WTC11 (cell line): Measurements from ENCODE around the gene TIMM44. TPM values are rescaled to one million over a fixed set of nuclear protein-coding genes. Genes with fewer than 3 reads are reported as not detected.
A peak's percentile ranks its signal among the peaks of the same experiment; 100 is the strongest.

Experiments used
- AFF4 ChIP-seq: sonication (generic); formaldehyde crosslinking; IDR thresholded peaks from 2 replicates; pipeline ENCODE4 v1.8.1; 2023; ENCODE audit warnings: mild to moderate bottlenecking, missing genetic modification reagents, borderline replicate concordance
- CREB1 ChIP-seq: sonication (generic); formaldehyde crosslinking; IDR thresholded peaks from 2 replicates; pipeline ENCODE4 v1.8.0; 2023; ENCODE audit warnings: mild to moderate bottlenecking, missing genetic modification reagents
- E2F1 ChIP-seq: sonication (generic); formaldehyde crosslinking; IDR thresholded peaks from 2 replicates; pipeline ENCODE4 v1.8.0; 2022; ENCODE audit warnings: mild to moderate bottlenecking, missing genetic modification reagents
- ELF4 ChIP-seq: sonication (generic); formaldehyde crosslinking; IDR thresholded peaks from 2 replicates; pipeline ENCODE4 v1.8.1; 2022; ENCODE audit warnings: low read depth, mild to moderate bottlenecking, moderate library complexity, missing genetic modification reagents
- FOXP1 ChIP-seq: sonication (generic); formaldehyde crosslinking; IDR thresholded peaks from 2 replicates; pipeline ENCODE4 v1.8.0; 2022; ENCODE audit warnings: missing genetic modification reagents, mild to moderate bottlenecking, moderate library complexity, borderline replicate concordance
- GABPB1 ChIP-seq: sonication (generic); formaldehyde crosslinking; IDR thresholded peaks from 2 replicates; pipeline ENCODE4 v1.8.1; 2023; ENCODE audit warnings: mild to moderate bottlenecking, missing genetic modification reagents
- HMGA2 ChIP-seq: fragments of 250-450 bp; sonication (Bioruptor Pico); IDR thresholded peaks from 2 replicates; pipeline ENCODE4 v1.4.0; 2021; ENCODE audit warnings: mild to moderate bottlenecking, moderate library complexity
- HMGXB4 ChIP-seq: sonication (generic); formaldehyde crosslinking; IDR thresholded peaks from 2 replicates; pipeline ENCODE4 v1.8.1; 2023; ENCODE audit warnings: mild to moderate bottlenecking, moderate library complexity, missing genetic modification reagents
- IRF2 ChIP-seq: sonication (generic); formaldehyde crosslinking; IDR thresholded peaks from 2 replicates; pipeline ENCODE4 v1.8.0; 2022; ENCODE audit warnings: low read depth, missing genetic modification reagents, borderline replicate concordance
- MXD4 ChIP-seq: fragments of 250-450 bp; sonication (Bioruptor Pico); IDR thresholded peaks from 2 replicates; pipeline ENCODE4 v1.8.0; 2021; ENCODE audit warnings: mild to moderate bottlenecking, moderate library complexity, borderline replicate concordance
- MYBL2 ChIP-seq: sonication (generic); formaldehyde crosslinking; IDR thresholded peaks from 2 replicates; pipeline ENCODE4 v1.8.1; 2023; ENCODE audit warnings: mild to moderate bottlenecking, moderate library complexity, missing genetic modification reagents
- NR2C2 ChIP-seq: sonication (generic); formaldehyde crosslinking; IDR thresholded peaks from 2 replicates; pipeline ENCODE4 v1.8.0; 2022; ENCODE audit warnings: mild to moderate bottlenecking, missing genetic modification reagents
- RELA ChIP-seq: sonication (generic); formaldehyde crosslinking; IDR thresholded peaks from 2 replicates; pipeline ENCODE4 v1.8.1; 2022; ENCODE audit warnings: missing genetic modification reagents, mild to moderate bottlenecking, borderline replicate concordance
- SOX15 ChIP-seq: fragments of 250-450 bp; sonication (Bioruptor Pico); IDR thresholded peaks from 2 replicates; pipeline ENCODE4 v1.9.0; 2021; ENCODE audit warnings: mild to moderate bottlenecking
- TEAD1 ChIP-seq: sonication (generic); formaldehyde crosslinking; IDR thresholded peaks from 2 replicates; pipeline ENCODE4 v1.8.0; 2022; ENCODE audit warnings: mild to moderate bottlenecking, missing genetic modification reagents
- TEAD4 ChIP-seq: sonication (generic); formaldehyde crosslinking; IDR thresholded peaks from 2 replicates; pipeline ENCODE4 v1.8.0; 2022; ENCODE audit warnings: mild to moderate bottlenecking, missing genetic modification reagents
- ZNF396 ChIP-seq: fragments of 250-450 bp; sonication (Bioruptor Pico); IDR thresholded peaks from 2 replicates; pipeline ENCODE4 v1.8.0; 2021; ENCODE audit warnings: mild to moderate bottlenecking, moderate library complexity, borderline replicate concordance
- ZNF416 ChIP-seq: fragments of 250-450 bp; sonication (Bioruptor Pico); IDR thresholded peaks from 2 replicates; pipeline ENCODE4 v1.9.0; 2021; ENCODE audit warnings: mild to moderate bottlenecking, inconsistent platforms
- total RNA-seq: library from RNA; stranded (reverse); gene quantifications from 3 replicates; pipeline ENCODE4 v1.2.3, GENCODE V29; 2021
- TF ChIP-seq, protein P1 (sequence below): sonication (generic); formaldehyde crosslinking; IDR thresholded peaks from 2 replicates; pipeline ENCODE4 v1.8.1; 2022; ENCODE audit warnings: low read depth, missing genetic modification reagents, borderline replicate concordance
- TF ChIP-seq, protein P2 (sequence below): sonication (generic); formaldehyde crosslinking; conservative IDR thresholded peaks from 2 replicates; pipeline ENCODE4 v1.8.1; 2023; ENCODE audit warnings: mild to moderate bottlenecking, low read depth, missing genetic modification reagents, moderate library complexity
- TF ChIP-seq, protein P3 (sequence below): sonication (generic); formaldehyde crosslinking; IDR thresholded peaks from 2 replicates; pipeline ENCODE4 v1.8.1; 2022; ENCODE audit warnings: low read depth, mild to moderate bottlenecking, moderate library complexity, missing genetic modification reagents, borderline replicate concordance
- TF ChIP-seq, protein P4 (sequence below): fragments of 250-450 bp; sonication (Bioruptor Pico); IDR thresholded peaks from 2 replicates; pipeline ENCODE4 v2.1.2; 2022; ENCODE audit warnings: mild to moderate bottlenecking, moderate library complexity
- TF ChIP-seq, protein P5 (sequence below): sonication (generic); formaldehyde crosslinking; conservative IDR thresholded peaks from 2 replicates; pipeline ENCODE4 v1.8.1; 2022; ENCODE audit warnings: mild to moderate bottlenecking, missing genetic modification reagents

Gene TIMM44
- total RNA-seq, 1 experiment from 2014 or later, result 129 TPM

- TF ChIP-seq HMGXB4, result peak; percentile 88
- TF ChIP-seq, protein P1, sequence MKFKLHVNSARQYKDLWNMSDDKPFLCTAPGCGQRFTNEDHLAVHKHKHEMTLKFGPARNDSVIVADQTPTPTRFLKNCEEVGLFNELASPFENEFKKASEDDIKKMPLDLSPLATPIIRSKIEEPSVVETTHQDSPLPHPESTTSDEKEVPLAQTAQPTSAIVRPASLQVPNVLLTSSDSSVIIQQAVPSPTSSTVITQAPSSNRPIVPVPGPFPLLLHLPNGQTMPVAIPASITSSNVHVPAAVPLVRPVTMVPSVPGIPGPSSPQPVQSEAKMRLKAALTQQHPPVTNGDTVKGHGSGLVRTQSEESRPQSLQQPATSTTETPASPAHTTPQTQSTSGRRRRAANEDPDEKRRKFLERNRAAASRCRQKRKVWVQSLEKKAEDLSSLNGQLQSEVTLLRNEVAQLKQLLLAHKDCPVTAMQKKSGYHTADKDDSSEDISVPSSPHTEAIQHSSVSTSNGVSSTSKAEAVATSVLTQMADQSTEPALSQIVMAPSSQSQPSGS (CRISPR knock-in tag), result no peak
- TF ChIP-seq NR2C2, result peak; percentile 66; the same call in 1 of the 2 replicates
- TF ChIP-seq MXD4 (CRISPR knock-in tag), result no peak
- TF ChIP-seq MYBL2 (CRISPR knock-in tag), result peak; percentile 94
- no peak for TF ChIP-seq ZNF396 (CRISPR knock-in tag)
- TF ChIP-seq ZNF416 (CRISPR knock-in tag), result peak; percentile 70; the same call in 1 of the 2 replicates
- peak; percentile 88; the same call in 1 of the 2 replicates for TF ChIP-seq CREB1 (CRISPR knock-in tag)
- TF ChIP-seq TEAD4 (CRISPR knock-in tag), result peak; percentile 65; the same call in 1 of the 2 replicates
- TF ChIP-seq AFF4 (CRISPR knock-in tag), result no peak
- TF ChIP-seq E2F1, result peak; percentile 66; the same call in 1 of the 2 replicates
- TF ChIP-seq, protein P2, sequence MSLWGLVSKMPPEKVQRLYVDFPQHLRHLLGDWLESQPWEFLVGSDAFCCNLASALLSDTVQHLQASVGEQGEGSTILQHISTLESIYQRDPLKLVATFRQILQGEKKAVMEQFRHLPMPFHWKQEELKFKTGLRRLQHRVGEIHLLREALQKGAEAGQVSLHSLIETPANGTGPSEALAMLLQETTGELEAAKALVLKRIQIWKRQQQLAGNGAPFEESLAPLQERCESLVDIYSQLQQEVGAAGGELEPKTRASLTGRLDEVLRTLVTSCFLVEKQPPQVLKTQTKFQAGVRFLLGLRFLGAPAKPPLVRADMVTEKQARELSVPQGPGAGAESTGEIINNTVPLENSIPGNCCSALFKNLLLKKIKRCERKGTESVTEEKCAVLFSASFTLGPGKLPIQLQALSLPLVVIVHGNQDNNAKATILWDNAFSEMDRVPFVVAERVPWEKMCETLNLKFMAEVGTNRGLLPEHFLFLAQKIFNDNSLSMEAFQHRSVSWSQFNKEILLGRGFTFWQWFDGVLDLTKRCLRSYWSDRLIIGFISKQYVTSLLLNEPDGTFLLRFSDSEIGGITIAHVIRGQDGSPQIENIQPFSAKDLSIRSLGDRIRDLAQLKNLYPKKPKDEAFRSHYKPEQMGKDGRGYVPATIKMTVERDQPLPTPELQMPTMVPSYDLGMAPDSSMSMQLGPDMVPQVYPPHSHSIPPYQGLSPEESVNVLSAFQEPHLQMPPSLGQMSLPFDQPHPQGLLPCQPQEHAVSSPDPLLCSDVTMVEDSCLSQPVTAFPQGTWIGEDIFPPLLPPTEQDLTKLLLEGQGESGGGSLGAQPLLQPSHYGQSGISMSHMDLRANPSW (CRISPR knock-in tag), result 0 out of 2 replicates have a peak, but pooled peaks have one; percentile 57
- TF ChIP-seq HMGA2 (CRISPR knock-in tag), result no peak
- TF ChIP-seq, protein P3, sequence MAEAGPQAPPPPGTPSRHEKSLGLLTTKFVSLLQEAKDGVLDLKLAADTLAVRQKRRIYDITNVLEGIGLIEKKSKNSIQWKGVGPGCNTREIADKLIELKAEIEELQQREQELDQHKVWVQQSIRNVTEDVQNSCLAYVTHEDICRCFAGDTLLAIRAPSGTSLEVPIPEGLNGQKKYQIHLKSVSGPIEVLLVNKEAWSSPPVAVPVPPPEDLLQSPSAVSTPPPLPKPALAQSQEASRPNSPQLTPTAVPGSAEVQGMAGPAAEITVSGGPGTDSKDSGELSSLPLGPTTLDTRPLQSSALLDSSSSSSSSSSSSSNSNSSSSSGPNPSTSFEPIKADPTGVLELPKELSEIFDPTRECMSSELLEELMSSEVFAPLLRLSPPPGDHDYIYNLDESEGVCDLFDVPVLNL, result peak; percentile 80; the same call in 1 of the 2 replicates
- TF ChIP-seq ELF4, result peak; percentile 86; the same call in 1 of the 2 replicates
- peak; percentile 96 for TF ChIP-seq TEAD1 (CRISPR knock-in tag)
- TF ChIP-seq, protein P4, sequence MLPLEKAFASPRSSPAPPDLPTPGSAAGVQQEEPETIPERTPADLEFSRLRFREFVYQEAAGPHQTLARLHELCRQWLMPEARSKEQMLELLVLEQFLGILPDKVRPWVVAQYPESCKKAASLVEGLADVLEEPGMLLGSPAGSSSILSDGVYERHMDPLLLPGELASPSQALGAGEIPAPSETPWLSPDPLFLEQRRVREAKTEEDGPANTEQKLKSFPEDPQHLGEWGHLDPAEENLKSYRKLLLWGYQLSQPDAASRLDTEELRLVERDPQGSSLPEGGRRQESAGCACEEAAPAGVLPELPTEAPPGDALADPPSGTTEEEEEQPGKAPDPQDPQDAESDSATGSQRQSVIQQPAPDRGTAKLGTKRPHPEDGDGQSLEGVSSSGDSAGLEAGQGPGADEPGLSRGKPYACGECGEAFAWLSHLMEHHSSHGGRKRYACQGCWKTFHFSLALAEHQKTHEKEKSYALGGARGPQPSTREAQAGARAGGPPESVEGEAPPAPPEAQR (CRISPR knock-in tag), result no peak
- TF ChIP-seq IRF2, result no peak
- no peak for TF ChIP-seq SOX15 (CRISPR knock-in tag)
- TF ChIP-seq, protein P5, sequence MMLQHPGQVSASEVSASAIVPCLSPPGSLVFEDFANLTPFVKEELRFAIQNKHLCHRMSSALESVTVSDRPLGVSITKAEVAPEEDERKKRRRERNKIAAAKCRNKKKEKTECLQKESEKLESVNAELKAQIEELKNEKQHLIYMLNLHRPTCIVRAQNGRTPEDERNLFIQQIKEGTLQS (CRISPR knock-in tag), result no peak
- TF ChIP-seq GABPB1, result 0 out of 2 replicates have a peak, but pooled peaks have one; percentile 40
- peak; percentile 98 for TF ChIP-seq FOXP1
- peak; percentile 92; the same call in 1 of the 2 replicates for TF ChIP-seq RELA (CRISPR knock-in tag)
Measured at GRCh38 chr19:7925171-7925851, 18.2 kb downstream of the TIMM44 start (continued).
